HG02588 (cell line): Measurements from ENCODE around the gene RANBP1.

ENCODE experiments used
- ATAC-seq: cut with Tn5 transposase; IDR thresholded peaks from one replicate; pipeline ENCODE4 v1.9.1; 2021; ENCODE audit warnings: mild to moderate bottlenecking, moderate library complexity; ENCODE audit not compliant: unreplicated experiment

The RANBP1 gene

GRCh38 chr22:20088263-20088648 lies 27.6 kb upstream of the RANBP1 start:
- ATAC-seq = no peak

DNA sequence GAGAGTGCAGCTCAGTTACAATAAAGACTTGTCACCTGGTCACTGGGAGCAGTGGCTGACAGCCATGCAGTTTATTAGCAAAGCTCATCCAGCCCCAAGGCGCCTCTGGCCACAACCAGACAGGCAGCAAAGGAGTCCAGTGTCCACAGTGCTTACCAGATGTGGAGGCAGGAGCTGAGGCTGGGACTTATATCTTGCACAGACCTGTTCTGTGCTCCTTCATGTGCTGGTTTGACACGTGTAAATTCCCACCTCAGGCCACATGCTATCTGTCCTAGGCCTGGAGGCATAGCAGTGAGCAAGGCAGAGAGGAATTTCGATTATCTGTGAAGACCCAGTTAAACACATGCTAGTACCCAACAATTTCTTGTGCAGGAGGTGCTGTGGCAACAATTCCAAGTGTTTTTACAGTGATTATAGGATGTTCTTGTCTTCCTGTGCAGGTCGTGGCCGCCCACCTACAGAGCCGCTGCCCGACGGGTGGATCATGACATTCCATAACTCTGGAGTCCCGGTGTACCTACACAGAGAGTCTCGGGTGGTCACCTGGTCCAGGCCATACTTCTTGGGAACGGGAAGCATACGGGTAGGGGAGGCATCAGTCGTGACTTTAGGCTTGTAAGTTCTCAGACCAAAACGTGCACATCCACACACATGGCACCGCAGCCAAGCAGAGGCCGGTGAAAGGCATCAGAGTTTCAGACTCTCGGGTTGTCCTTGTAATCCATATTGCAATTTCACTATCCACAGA lies 26.5 kb upstream of the RANBP1 start:
- no peak for ATAC-seq

DNA sequence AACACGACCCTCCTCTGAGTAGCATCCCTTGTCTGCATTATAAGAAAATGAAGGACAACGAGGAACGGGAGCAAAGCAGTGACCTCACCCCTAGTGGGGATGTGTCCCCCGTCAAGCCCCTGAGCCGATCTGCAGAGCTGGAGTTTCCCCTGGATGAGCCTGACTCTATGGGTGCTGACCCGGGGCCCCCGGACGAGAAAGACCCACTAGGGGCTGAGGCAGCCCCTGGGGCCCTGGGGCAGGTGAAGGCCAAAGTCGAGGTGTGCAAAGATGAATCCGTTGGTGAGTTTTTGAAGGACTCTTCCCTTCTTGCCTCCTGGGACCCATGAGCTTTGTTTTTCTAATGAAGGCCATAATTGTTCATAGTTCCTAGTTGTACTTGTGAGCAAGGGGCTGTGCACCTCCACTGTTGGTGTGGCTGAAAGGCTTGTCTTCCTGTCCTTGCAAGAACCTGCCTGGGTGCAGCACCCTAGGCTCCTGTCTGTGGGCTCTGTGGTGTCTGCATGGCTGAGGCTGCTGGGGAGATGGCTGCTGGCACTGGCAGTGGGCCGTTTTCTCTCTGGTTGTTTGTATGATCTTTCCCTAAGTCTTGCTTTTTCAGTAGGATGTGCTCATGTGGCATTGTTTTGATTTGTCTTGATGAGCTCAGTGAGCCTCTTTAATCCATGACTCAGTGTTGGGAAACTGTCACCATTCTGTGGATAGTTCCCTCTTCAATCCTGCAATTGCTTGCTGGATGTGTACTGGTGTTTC lies 25.8 kb upstream of the RANBP1 start:
- no peak for ATAC-seq

- ATAC-seq = no peak
Measured at GRCh38 chr22:20090730-20091240, 25.1 kb upstream of the RANBP1 start.

- ATAC-seq = no peak
Measured at GRCh38 chr22:20091690-20092476, 24.0 kb upstream of the RANBP1 start.

- ATAC-seq = no peak
Measured at GRCh38 chr22:20092477-20092854, 23.4 kb upstream of the RANBP1 start.

DNA sequence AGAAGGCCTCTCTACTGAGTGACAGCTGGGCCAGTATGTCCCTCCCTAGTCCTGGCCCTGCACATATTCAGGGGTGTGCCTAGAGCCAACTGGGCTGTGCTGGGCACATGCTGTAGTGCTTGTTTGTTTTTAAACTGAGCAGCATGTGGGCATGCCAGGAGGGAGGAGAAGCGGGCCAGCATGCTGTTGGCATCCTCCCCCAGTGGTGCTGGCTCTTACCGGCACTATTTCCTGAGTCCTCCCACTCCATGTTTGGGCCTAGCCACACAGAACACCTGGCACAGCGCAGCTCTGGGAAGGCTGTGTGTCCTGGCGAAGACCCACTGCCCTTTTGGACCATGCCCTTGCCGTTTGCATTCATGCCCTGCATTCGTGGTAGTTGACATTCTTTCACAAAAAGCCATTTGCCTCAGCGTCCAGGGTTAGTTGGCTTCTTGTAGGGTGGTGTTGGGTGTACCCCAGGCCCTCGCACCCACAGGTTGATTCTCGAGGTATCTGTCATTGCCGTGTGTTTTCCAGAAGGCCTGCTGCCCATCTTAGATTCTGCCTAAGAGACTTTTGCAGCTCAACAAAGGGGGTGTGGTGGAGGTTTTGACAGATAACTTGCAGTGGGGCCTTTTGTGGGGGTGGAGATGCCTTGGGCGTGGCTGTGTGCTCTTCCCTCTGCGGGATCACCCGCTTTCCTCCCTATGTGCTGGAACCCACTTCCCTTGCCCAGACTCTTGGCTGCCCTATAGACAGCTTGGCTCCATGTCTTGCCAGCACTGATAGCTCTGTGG lies 22.3 kb upstream of the RANBP1 start:
- no peak for ATAC-seq

DNA sequence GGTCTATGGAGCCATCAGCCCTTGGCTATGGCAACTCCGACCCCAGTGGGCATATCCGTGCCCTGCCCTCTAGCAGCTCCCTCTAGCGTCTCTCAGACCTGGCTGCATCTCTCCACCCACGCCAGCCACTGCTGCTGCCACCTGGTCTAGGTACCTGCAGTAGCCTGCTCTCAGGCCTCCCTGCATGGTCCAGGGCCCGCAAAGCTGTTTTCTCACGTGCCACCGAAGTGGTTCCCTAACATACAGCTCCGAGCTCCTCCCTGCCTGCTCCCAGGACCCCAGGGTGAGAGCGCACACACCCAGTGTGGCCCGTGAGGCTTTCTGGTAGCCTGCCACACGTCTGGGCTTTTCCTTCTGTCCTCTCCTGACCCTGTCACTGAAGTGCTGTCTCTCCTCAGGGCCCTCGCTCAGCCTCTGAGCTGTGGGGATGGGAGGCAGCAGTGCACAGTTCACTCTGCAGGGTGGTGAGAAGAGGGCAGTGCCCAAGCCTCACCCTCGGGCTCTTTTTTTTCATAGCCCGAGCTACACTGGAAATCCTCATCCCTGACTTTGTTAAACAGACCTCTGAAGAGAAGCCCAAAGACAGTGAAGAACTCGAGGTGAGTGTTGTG lies 21.6 kb upstream of the RANBP1 start:
- no peak for ATAC-seq

DNA sequence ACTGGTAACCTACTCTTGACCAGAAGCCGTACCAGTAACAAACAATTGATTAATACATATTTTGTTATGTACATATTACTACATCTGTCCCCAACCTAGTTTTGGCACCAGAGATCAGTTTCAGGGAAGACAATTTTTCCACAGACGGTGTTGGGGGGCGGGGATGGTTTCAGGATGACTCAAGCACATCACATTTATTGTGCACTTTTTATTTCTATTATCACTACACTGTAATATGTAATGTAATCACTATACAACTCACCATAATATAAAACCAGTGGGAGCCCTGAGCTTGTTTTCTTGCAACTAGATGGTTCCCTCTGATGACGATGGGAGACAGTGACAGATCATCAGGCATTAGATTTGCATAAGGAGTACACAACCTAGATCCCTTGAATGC lies 20.4 kb upstream of the RANBP1 start:
- no peak for ATAC-seq

- no peak for ATAC-seq
Measured at GRCh38 chr22:20096574-20097420, 19.1 kb upstream of the RANBP1 start.

- ATAC-seq = no peak
Measured at GRCh38 chr22:20099099-20099711, 16.7 kb upstream of the RANBP1 start.

DNA sequence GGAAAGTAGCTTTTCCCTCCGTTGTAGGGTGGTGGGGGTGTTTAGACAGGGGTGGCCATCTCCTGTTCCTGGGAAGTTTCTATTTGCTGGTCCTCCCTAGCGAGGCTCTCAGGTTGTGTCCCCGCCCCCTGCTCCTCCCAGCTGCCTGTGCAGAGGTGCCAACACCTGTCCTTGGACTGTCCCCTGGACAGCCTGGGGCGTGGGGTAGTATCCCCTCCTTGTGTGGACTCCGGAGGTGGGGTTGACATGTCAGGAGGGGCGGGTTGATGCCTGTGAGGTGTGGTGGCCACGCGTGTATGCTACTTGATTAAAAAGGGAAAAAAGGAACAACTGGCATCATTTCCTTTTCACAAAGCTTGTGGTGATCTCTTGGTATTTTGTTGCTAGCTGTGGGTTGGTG lies 14.3 kb upstream of the RANBP1 start:
- no peak for ATAC-seq

GRCh38 chr22:20102203-20102780 lies 13.6 kb upstream of the RANBP1 start:
- no peak for ATAC-seq

GRCh38 chr22:20105456-20106204 lies 10.3 kb upstream of the RANBP1 start:
- ATAC-seq = no peak

- no peak for ATAC-seq
Measured at GRCh38 chr22:20106205-20106848, 9.6 kb upstream of the RANBP1 start.

DNA sequence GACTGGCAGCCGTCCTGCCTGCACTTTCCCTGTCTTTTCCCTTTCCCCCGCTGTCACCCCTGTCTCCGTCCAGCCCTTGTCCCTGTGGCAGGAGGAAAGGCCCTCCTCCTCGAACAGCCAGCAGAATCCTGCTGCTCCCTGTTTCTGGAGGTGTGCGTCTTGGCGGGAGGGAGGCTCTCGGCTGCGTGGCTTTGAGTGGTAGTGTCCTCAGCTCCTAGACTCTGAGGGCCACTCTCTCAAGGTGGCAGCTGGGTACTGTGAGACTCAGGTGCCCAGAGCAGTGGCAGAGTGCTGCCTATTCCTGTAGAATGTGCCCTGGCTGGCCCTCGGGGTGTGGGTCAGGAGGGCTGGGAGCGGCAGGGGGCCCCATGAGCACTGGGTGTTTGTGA lies 9.1 kb upstream of the RANBP1 start:
- ATAC-seq = no peak

GRCh38 chr22:20107471-20107901 lies 8.4 kb upstream of the RANBP1 start:
- no peak for ATAC-seq
